Stimulated activated CD8-positive, alpha-beta memory T cell treated with anti-CD3 and anti-CD28 coated beads, Interleukin-12 subunit alpha, Interleukin-12 subunit beta, amount 100 ng/mL, for 4 hours (primary cell): ENCODE measurements around the gene SLC30A2.

ENCODE experiments used
- DNase-seq: peaks from one replicate; pipeline ENCODE4 v3.0.0-alpha.2; 2020; ENCODE audit warnings: low read depth

The SLC30A2 gene

DNA sequence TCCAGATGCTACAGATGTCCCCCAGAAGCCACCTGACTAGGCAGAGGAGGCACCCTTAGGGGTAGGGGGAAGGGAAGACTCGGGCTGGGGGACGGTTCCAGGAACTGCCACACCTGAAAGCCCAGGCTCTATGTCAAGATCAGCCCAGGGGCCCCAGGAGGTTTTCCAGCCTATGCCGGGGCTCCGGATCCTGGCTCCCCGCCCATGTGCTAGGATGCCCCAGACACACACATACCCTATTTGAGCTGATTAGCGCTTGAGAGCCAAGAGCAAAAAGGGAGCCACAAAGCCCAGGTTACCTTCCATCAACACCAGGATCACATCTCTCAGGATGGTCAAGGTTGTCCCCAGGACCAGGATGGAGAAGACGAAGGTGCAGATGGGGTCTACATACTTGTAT is 4.5 kb downstream of the SLC30A2 start:
- DNase-seq: no peak

DNA sequence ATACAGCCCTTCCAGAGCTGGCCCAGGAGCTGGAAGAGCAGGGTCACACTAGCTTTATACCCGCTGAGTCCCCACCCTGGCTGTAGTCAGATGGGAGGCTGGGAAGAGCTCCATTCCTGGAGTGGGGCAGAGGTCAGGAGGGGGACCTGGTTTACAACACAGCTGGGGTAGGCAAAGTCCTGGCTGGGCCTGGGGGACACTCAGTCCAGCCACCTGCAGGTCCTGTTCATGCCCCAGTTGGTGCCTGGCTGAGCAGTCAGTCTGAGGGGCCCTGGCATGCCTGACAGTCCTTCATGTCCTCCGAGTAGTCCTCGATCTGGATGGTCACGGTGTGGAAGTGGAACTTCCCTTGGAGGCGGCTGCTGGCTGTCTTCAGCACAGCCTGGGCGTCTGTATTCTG is 7.0 kb downstream of the SLC30A2 start:
- DNase-seq: no peak

DNA sequence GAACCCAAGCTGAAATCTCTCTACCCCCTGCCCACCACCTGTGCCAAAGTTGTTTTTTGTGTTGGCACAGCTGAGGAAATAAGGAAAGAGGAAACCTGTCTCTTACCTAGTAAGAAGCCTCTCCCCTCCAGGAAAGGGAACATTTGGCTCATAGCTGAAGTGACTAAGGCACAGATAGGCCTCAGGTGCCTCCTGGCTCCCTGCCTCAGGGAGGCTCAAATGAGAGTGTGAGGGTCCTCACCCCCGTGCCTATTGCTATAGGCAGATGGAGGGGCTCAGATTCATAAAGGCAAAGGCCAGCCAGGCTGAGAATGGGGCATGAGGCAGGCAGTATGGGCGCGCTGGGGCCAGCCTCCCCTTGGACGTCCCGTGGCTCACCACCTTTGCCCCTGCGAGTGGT is 7.4 kb downstream of the SLC30A2 start:
- no peak for DNase-seq

DNA sequence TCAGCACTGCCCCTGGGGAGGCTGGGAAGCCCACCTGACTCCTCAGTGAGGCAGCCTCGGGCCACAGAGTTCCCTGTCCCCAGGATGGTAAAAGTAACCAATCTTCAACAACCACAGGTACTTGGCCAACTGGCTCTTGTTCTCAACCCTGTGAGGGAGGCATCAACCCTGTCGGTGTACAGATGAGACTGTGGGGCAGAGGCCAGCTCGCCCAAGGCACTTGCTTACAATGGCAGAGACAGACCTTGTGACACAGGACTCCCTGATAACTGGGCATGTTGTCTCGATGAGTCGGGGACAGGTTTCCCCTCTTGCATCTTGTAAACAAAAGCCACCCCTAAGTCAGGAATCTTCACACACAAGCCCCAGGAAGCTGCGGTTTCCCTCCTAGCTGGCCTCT is 8.0 kb downstream of the SLC30A2 start:
- no peak for DNase-seq

DNA sequence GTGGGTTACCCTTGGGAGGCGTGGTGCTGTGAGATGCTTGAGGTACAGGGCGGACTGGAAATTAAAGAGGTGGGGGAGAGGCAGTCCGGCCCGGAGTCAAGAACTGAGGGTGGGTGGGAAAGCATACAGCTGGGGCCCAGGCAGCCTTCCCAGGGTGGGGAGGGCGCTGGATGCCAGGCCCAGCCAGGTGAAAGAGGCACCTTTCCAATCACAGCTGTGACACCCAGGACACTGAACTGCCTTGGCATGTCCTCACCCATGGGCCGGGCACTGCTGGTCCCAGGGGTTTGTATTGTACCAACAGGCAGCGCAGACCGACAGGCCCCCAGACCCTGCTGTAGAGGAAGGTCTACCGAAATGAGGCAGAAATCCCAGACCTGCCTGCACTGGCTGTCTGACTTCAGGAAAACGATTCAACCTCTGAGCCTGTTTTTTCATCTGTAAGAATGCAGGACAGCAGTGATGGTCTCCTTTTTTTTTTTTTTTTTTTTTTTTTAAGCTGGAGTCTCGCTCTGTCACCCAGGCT is 9.1 kb downstream of the SLC30A2 start:
- DNase-seq: no peak

DNA sequence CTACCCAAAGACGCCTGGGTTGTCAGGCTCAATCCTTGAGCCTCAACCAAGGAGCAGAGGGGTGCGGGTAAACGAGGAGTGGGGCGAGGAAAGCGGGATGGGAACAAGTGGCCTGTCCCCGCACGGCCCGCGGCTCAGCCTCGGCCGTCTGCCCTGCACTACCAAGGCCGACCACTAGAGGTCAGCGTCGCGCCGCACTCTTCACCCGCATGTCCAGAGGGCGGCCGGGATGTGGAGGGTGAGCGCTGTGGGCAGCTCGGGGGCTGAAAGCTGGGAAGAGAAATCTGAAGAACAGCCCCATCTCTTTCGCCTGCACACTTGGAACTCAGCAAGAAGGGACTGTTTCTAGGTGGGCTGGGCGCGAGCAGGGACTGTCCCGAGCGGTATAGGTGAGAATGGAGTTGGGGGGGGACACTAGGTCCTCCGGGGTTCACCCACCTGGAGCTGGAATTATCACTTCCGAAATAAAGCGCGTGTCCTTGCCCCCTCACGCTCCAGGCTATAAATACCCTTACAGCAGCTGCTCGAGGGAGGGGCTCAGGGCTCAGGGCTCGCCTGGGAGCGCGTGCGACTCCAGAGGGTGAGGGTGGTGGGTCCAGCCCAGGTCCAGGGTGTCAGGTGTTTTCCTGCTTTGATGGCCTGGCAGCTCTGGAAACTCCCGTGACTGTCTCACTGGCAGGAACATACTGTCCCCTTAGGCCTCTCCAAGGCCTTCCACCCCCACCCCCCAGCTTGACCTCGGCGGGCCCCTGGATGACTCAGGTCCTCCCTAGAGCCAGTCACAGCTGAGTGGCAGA is 9.8 kb downstream of the SLC30A2 start:
- DNase-seq: peak; percentile 59

DNA sequence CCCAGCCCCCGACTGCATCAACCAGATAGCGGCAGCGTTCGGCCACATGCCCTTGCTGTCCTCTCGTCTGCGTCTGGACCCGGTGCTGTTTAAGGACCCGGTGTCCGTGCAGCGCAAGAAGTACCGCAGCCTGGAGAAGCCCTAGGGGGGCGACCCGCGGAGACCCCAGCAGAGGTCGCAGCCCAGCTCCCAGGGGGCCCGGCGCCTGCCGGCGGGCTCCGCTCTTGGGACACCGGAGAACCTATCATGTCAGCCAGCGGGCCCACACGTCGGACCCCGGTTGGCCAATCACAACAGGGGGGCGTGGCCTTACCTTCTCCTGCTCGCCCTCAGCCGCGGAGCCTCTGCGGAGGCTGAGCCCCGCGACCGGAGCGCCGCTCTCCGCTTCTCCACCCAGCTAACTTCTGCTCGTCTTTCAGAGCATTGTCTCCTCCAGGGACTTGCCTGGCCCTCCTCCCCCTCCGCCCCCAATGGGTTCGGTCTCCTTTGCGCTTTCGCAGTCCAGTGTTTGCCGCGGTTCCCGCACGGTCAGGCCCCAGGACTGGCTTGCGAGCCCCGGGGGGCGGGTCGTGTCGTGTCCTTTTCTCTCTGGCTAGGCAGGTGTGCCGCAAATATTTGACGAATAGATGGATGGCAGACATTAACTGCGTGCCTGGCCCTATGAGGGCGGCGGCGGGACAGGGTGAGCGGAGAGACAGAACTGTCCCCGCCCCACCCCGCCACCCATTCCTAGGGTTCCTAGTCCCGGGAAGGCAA is 10.5 kb downstream of the SLC30A2 start:
- DNase-seq: peak; percentile 81

DNA sequence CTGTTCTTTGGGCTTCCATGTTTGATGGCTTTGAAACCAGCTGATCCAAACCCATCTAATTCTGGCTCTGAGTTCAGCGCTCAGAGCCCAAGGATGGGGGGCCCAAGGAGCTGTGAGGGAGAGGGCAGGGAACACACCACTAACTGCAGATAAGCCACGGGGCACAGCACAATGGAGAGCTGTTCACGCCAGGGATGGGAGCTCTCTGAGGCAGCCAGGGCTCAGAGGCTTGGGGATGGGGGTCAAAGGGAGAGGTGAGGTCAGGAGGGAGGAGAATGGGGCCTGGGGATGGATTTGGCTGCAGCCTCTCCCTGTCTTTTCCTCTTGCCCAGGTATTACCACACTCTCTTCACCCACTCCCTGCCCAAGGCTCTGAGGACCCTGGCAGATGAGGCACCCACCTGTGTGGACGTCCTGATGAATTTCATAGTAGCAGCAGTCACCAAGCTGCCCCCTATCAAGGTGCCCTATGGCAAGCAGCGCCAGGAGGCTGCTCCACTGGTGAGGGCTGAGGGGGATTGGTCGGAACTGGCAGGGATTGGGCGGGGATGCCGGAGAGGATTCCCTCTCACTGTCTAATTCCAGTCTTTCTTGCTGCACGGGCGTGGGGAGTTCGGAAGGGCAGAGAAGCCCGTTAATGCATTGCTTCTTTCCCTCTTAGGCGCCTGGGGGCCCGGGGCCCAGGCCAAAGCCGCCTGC is 11.3 kb downstream of the SLC30A2 start:
- DNase-seq: no peak

DNA sequence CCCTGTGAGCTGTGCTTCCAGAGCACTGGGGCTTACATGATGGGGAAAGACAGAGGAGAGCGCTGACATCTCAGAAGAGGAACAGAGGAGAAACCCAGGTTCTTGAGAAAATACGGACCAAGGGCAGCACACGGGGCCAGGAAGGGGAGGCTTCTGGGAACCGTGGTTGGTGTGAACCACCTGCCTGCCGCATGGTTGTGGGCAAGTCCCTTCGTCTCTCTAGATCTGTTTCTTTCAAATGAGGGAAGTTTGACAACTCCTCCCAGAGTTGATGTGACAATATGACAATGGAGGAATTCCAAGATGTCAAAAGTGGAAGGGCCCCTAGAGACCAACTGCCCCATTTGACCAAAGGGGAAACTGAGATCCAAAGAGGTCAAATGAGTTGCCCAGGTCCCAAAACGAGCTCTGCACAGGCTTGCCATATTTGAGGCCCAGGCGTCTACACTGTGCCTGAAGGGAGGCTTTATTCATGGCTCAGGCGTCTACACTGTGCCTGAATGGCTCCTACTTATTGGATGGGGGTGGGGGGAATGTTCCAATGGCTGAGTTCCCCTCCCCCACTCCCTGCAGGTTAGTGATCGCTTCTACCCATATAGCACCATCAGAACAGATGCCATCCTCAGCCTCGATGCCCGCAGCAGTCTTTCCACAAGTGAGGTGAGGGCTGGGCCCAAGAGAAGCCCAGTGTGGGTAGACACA is 13.1 kb downstream of the SLC30A2 start:
- no peak for DNase-seq

DNA sequence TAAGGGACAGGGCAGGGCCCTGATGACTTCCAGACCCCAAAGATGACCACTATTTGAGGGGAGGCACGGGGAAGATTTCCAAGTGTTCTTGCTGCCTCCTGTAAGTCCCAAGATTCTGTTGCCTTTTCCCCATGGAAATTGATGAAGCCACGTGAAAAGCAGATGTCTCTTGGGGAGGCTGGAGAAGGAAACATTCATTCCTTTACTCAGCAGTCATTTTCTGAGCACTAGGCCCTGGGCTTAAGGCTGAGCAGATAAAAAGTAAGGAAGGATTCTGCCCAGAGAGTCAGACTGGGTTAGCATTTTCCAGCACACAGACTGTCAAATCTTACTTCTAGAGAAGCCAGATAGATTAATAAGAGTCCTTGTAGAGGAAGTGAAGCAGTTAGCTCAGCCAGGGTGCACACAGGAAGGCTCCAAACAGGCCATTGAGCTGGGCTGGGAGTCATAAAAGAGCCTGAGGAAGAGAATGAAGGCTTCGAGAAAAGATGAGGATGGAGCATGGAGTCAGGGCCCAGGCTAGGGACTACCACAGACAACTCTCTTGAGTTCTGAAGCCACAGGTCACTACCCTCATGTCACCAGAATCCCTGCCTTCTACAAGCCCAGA is 14.2 kb downstream of the SLC30A2 start:
- DNase-seq: no peak

DNA sequence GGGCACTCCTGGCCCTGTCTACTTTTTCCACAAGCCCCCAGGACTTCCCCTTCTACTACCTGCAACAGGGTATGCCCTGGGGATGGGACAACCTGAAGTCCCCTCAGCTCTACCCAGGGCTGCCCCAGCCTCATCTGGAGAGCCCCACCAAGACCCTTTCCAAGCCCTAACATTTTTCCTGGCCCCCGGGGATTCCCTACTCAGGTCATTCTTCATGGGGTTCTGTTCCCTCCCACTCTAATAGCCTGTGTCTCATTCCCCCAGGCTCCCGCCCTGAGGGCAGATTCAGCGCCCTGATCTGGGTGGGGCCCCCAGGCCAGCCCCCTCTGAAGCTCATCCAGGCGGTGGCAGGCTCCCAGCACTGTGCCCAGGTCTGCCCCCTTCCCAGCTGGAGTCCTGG is 14.7 kb downstream of the SLC30A2 start:
- DNase-seq: no peak

DNA sequence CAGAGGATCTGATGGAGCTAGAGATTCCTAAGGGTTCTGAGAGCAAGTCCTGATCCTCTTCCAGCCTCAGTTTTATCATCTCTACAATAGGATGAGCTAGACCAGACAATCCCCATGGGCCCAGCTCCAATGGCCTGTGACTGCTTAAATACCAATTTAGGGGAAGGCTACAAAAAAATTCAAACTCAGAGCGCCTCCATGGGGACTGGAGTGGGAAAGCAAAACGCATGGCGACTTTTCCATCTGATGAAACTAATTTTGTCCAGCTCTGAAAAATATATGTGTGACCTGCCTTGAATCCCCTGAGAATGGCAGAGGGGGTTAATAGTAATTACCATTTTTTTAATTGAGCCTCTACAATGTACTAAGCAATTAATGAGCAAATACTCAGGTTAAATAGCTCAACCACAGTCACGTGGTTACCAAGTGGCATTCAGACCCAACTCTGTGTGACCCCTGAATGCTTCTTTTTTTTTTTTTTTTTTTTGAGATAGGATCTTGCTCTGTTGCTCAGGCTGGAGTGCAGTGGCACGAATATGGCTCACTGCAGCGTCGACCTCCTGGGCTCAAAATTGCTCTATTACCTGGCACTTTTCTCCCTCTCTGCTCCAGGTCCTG is 15.9 kb downstream of the SLC30A2 start:
- DNase-seq: no peak

DNA sequence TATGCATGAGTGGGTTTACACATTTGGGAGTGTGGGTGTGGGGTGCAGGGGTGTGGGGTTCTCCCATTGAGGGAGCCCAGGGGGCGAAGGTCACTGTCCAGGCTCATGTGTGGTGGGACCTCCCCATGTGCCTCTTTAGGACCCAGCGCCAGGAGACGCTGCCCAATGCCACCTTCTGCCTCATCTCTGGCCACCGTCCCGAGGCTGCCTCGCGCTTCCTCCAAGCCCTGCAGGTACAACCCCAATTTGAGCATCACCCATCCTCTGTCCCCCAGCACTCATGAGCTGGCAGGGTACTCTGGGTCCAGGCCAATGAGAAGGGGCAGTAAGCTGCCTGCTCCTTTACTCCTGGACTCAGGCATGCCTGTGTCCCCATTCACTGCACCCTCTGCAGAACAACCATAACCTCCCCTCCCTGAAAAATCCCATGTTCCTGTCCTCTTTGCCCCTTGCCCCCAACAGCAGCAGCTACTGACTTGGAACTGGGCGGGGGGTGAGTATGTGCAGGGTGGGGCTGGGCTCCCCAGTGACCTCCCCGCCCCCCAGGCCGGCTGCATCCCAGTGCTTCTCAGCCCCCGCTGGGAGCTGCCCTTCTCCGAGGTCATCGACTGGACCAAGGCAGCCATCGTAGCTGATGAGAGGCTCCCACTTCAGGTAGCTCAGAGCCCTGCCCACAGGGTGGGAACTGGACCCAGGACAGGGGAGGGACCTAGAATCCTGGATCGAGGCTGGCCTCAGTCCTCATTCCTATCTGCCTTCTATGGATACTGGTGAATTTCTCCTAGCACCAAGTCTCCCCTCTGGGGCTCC is 16.7 kb downstream of the SLC30A2 start:
- no peak for DNase-seq

DNA sequence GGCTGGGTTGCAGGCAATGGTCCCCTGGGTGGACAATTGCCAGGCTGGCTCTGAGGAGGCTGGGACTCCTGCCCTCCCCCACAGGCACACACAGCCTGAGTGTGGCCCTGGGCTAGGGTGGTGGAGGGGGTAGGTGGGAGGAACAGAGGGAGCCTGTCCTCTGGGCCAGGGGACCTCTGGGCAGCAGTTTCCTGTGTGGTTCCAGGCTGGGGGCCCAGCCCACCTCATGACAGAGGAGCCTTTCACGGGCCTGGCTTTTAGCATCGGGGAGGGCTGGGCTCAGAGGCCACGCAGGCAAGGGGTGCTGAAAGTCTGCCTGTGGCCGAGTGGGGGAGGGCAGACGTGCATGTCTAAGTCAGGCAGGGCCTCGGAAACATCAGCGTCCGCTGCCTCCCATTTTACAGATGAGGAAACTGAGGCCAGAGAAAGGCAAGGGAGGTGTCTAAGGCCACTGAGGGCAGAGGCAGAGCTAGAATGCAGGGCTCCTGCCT is 17.4 kb downstream of the SLC30A2 start:
- DNase-seq: no peak

DNA sequence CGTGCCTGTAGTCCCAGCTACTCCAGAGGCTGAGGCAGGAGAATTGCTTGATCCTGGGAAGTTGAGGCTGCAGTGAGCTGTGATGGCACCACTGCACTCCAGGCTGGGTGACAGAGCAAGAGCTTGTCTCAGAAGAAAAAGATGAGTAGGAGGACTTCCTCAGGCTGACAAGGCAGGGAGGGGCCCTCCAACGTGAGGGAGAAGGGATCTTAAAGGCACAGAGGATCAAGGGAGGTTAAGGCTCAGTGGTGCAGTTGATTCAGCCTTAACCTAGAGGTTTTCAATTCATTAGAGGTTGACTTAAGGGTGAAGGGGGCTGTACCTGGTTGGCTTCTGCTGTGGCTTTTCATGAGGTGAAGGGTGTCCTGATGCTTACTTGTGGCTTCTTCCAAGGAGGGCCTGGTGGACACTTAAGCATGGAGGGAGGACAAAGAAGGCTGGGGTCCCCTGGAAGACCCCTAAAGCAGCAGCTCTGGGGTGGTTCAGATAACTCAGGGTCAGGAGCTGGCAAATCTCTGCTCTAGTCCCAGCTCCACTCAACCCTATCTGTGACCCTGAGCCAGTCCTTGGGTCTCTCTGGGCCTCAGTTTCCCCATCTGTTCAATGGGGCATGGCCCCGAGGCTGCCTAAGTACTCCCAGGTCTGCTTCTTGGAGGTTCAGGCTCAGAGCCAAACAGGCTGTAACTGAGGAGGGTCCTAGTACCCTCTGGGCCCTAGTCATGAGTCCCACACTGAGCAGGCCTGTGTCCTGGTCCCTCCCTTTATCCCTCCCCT is 18.0 kb downstream of the SLC30A2 start:
- no peak for DNase-seq

DNA sequence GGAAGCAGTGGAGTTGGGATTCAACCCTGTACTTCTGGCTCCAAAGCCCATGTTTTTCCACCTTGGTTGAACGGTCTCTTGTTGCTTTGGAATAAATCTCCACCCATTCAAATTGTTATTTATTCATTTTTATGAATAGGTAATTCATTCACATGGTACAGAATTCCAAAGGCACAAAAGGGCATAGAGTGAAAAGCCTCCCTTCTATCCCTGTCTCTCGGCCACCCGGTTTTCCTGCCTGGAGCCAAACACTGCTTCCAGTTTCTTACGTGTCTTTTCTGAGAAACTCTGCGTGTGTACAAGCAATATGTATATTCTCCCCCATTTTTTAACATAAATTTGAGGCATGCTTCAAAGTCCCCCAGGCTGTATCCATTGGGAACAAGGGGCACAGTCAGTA is 20.4 kb downstream of the SLC30A2 start:
- DNase-seq: no peak

DNA sequence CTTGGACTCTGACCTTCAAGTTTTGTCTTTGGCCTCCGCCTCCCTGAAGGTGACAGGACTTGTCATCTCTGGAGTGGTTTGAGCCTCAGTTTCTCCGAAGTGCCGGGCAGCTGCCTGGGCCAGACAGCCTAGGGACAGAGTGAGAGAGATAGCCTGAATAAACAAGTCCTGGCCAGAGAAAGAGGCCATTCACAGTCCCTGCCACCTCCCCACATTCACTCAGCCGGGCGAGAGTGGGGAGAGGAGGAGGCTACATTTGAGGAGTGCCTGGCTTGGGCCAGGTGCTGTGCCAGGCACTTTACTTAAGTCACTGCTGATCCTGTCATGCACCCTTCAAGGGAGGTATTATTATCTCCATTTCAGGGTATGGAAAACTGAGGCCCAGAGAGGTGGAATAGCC is 20.9 kb downstream of the SLC30A2 start:
- no peak for DNase-seq

DNA sequence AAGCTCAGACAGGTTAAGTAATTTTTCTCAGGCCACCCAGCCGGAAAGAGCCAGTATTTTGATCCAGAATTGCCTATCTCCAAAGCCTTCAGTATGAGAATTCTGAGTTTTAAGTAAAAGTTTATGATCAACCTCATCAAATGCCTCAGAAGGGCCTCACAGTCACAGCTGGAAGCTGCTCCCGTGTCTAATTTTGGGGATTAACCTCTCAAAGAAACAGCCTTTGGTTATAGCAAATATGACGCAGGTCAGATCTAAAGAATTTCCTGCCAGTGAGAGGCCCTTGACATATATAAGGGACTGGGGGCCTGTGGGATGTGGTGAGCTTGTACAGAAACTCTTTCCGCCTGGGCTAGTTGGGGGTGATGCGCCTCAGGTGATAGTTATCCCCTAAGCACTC is 22.1 kb downstream of the SLC30A2 start:
- DNase-seq: no peak

DNA sequence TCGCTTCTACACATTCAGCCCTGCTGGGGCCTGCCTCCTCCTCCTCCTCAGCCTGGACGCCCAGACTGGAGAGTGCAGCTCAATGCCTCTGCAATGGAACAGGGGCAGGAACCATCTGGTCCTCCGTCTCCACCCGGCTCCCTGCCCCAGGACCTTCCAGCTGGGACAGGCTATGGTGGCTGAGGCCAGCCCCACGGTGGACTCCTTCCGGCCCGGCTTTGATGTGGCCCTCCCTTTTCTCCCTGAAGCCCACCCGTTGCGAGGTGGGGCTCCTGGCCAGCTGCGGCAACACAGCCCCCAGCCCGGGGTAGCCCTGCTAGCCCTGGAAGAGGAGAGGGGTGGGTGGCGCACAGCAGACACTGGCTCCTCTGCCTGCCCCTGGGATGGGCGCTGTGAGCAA is 22.9 kb downstream of the SLC30A2 start:
- DNase-seq: no peak

DNA sequence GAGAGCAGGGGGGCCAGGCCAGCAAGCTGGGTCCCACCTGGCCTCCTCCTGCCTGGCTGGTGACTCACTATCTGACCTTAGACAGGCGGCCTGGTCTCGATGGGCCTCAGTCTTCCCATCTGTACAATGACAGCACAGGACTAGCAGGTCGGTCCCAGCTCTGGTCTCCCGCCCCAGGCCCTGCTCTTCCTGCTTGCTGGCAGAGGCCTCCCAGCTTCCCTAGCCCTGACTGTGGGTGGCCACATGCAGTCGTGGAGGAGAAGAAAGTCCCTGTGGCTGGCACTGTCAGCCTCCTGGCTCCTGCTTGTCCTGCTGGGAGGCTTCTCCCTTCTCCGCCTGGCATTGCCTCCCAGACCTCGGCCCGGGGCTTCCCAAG is 23.5 kb downstream of the SLC30A2 start:
- no peak for DNase-seq
